WTC11 (cell line): ENCODE results near the gene RADIL. TPM values are rescaled to one million over a fixed set of nuclear protein-coding genes. Genes with fewer than 3 reads are reported as not detected.

Source experiments
- ATAC-seq: fragments of 200-7000 bp; cut with Tn5 transposase; 2 replicates; pipeline ENCODE4 v1.10.0; 2021; ENCODE audit warnings: mild to moderate bottlenecking, moderate library complexity
- CTCF ChIA-PET: fragments of 300-600 bp; sonication (Branson Sonifier 250); formaldehyde crosslinking; loops from one replicate; lab custom pipeline; 2021; ENCODE audit warnings: antibody characterized with exemption; lab: Charles Lee
- POLR2A ChIA-PET: fragments of 350-600 bp; sonication (Branson Sonifier 250); formaldehyde crosslinking; loops from one replicate; lab custom pipeline; 2021; ENCODE audit warnings: antibody characterized with exemption; lab: Charles Lee
- DNase-seq: peaks from one replicate; pipeline ENCODE4 v3.0.0; 2021; ENCODE audit warnings: low spot score
- H3K27ac Mint-ChIP-seq: 2 replicates; pipeline ENCODE4 v1.8.0; 2021; ENCODE audit warnings: mixed read lengths
- H3K27me3 Mint-ChIP-seq: 2 replicates; pipeline ENCODE4 v1.8.0; 2021; ENCODE audit warnings: low read depth, mild to moderate bottlenecking, moderate library complexity, mixed read lengths
- H3K36me3 Mint-ChIP-seq: 2 replicates; pipeline ENCODE4 v1.8.0; 2021; ENCODE audit warnings: mixed read lengths
- H3K4me1 Mint-ChIP-seq: 2 replicates; pipeline ENCODE4 v1.8.0; 2022; ENCODE audit warnings: mixed read lengths
- H3K4me3 Mint-ChIP-seq: 2 replicates; pipeline ENCODE4 v1.8.0; 2021; ENCODE audit warnings: mild to moderate bottlenecking, moderate library complexity, mixed read lengths
- H3K9me3 Mint-ChIP-seq: 2 replicates; pipeline ENCODE4 v1.8.0; 2021; ENCODE audit warnings: mixed read lengths
- AR ChIP-seq: fragments of 250-450 bp; sonication (Bioruptor Pico); IDR thresholded peaks from 2 replicates; pipeline ENCODE4 v1.9.0; 2021; ENCODE audit warnings: mild to moderate bottlenecking
- ESRRA ChIP-seq: sonication (generic); formaldehyde crosslinking; IDR thresholded peaks from 2 replicates; pipeline ENCODE4 v1.8.1; 2022; ENCODE audit warnings: mild to moderate bottlenecking, missing genetic modification reagents, borderline replicate concordance
- GABPB1 ChIP-seq: sonication (generic); formaldehyde crosslinking; IDR thresholded peaks from 2 replicates; pipeline ENCODE4 v1.8.1; 2023; ENCODE audit warnings: mild to moderate bottlenecking, missing genetic modification reagents
- JUN ChIP-seq: sonication (generic); formaldehyde crosslinking; IDR thresholded peaks from 2 replicates; pipeline ENCODE4 v1.8.0; 2023; ENCODE audit warnings: mild to moderate bottlenecking, missing genetic modification reagents
- KAT7 ChIP-seq: sonication (generic); formaldehyde crosslinking; IDR thresholded peaks from 2 replicates; pipeline ENCODE4 v1.8.1; 2023; ENCODE audit warnings: missing genetic modification reagents, mild to moderate bottlenecking, borderline replicate concordance
- PREB ChIP-seq: sonication (generic); formaldehyde crosslinking; IDR thresholded peaks from 2 replicates; pipeline ENCODE4 v1.8.1; 2022; ENCODE audit warnings: mild to moderate bottlenecking, missing genetic modification reagents, moderate library complexity, borderline replicate concordance
- RELA ChIP-seq: sonication (generic); formaldehyde crosslinking; IDR thresholded peaks from 2 replicates; pipeline ENCODE4 v1.8.1; 2022; ENCODE audit warnings: missing genetic modification reagents, mild to moderate bottlenecking, borderline replicate concordance
- RORB ChIP-seq: fragments of 250-450 bp; sonication (Bioruptor Pico); IDR thresholded peaks from 2 replicates; pipeline ENCODE4 v1.9.0; 2021; ENCODE audit warnings: mild to moderate bottlenecking
- SOX15 ChIP-seq: fragments of 250-450 bp; sonication (Bioruptor Pico); IDR thresholded peaks from 2 replicates; pipeline ENCODE4 v1.9.0; 2021; ENCODE audit warnings: mild to moderate bottlenecking
- USF1 ChIP-seq: sonication (generic); formaldehyde crosslinking; IDR thresholded peaks from 2 replicates; pipeline ENCODE4 v1.8.0; 2022; ENCODE audit warnings: mild to moderate bottlenecking, missing genetic modification reagents
- ZNF219 ChIP-seq: sonication (generic); formaldehyde crosslinking; IDR thresholded peaks from 2 replicates; pipeline ENCODE4 v1.8.0; 2023; ENCODE audit warnings: missing genetic modification reagents, mild to moderate bottlenecking, borderline replicate concordance
- ZNF281 ChIP-seq: sonication (generic); formaldehyde crosslinking; IDR thresholded peaks from 2 replicates; pipeline ENCODE4 v1.8.0; 2023; ENCODE audit warnings: mild to moderate bottlenecking, missing genetic modification reagents
- ZNF396 ChIP-seq: fragments of 250-450 bp; sonication (Bioruptor Pico); IDR thresholded peaks from 2 replicates; pipeline ENCODE4 v1.8.0; 2021; ENCODE audit warnings: mild to moderate bottlenecking, moderate library complexity, borderline replicate concordance
- ZNF423 ChIP-seq: fragments of 250-450 bp; sonication (Bioruptor Pico); IDR thresholded peaks from 2 replicates; pipeline ENCODE4 v2.1.2; 2022; ENCODE audit warnings: mild to moderate bottlenecking, moderate library complexity
- total RNA-seq: library from RNA; stranded (reverse); gene quantifications from 3 replicates; pipeline ENCODE4 v1.2.3, GENCODE V29; 2021
- TF ChIP-seq, protein P1 (sequence below): sonication (generic); formaldehyde crosslinking; IDR thresholded peaks from 2 replicates; pipeline ENCODE4 v1.8.1; 2022; ENCODE audit warnings: low read depth, mild to moderate bottlenecking, moderate library complexity, missing genetic modification reagents, borderline replicate concordance
- TF ChIP-seq, protein P2 (sequence below): sonication (generic); formaldehyde crosslinking; IDR thresholded peaks from 2 replicates; pipeline ENCODE4 v1.8.1; 2023; ENCODE audit warnings: mild to moderate bottlenecking, moderate library complexity, missing genetic modification reagents
- TF ChIP-seq, protein P3 (sequence below): sonication (generic); formaldehyde crosslinking; IDR thresholded peaks from 2 replicates; pipeline ENCODE4 v1.8.0; 2022; ENCODE audit warnings: mild to moderate bottlenecking, missing genetic modification reagents
- TF ChIP-seq, protein P4 (sequence below): fragments of 250-450 bp; sonication (Bioruptor Pico); IDR thresholded peaks from 2 replicates; pipeline ENCODE4 v1.9.0; 2021; ENCODE audit warnings: moderate library complexity, mild to moderate bottlenecking, inconsistent platforms, borderline replicate concordance

RADIL gene
- total RNA-seq, 1 experiment from 2014 or later: 11.1 TPM

GRCh38 chr7:4895766-4896165 is 12.2 kb upstream of the RADIL start (continued):
- no peak for TF ChIP-seq ZNF396 (CRISPR knock-in tag)
- no peak for TF ChIP-seq KAT7

GRCh38 chr7:4894482-4894881 is 11.0 kb upstream of the RADIL start:
- Mint-ChIP-seq H3K27ac (no peak overlapping the region), H3K27me3 (peaks cover 4% of the 10 kb centered on the region), H3K36me3 (no peaks in the 10 kb centered on the region), H3K4me3 (no peak overlapping the region), H3K4me1 (peaks cover 12% of the 10 kb centered on the region), H3K9me3 (peaks cover 10% of the 10 kb centered on the region)
- DNase-seq (peak; percentile 22), ATAC-seq (peak; percentile 52; the same call in 1 of the 2 replicates)
- POLR2A ChIA-PET: no interaction called here
- TF ChIP-seq USF1 (CRISPR knock-in tag) (no peak), GABPB1 (CRISPR knock-in tag) (no peak)
- TF ChIP-seq, protein P1, sequence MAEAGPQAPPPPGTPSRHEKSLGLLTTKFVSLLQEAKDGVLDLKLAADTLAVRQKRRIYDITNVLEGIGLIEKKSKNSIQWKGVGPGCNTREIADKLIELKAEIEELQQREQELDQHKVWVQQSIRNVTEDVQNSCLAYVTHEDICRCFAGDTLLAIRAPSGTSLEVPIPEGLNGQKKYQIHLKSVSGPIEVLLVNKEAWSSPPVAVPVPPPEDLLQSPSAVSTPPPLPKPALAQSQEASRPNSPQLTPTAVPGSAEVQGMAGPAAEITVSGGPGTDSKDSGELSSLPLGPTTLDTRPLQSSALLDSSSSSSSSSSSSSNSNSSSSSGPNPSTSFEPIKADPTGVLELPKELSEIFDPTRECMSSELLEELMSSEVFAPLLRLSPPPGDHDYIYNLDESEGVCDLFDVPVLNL (CRISPR knock-in tag): no peak
- CTCF ChIA-PET: interaction anchor here (1.7 to 4.3 kb wide), 2 partner anchors 11 to 80 kb away, joined by 6 to 21 read pairs; partner anchors contain the start of gene RADIL

- CTCF ChIA-PET: interaction anchor here (1.7 to 4.3 kb wide), 2 partner anchors 10 to 80 kb away, joined by 6 to 21 read pairs; partner anchors contain the start of gene RADIL
- POLR2A ChIA-PET: no interaction called here
- H3K4me3 Mint-ChIP-seq: no peak overlapping the region
- H3K36me3 Mint-ChIP-seq: no peaks in the 10 kb centered on the region
- no peak for ATAC-seq
- peaks cover 10% of the 10 kb centered on the region for H3K9me3 Mint-ChIP-seq
- peaks cover 4% of the 10 kb centered on the region for H3K27me3 Mint-ChIP-seq
- no peak for DNase-seq
- H3K27ac Mint-ChIP-seq: no peak overlapping the region
- peaks cover 12% of the 10 kb centered on the region for H3K4me1 Mint-ChIP-seq
- TF ChIP-seq, protein P2, sequence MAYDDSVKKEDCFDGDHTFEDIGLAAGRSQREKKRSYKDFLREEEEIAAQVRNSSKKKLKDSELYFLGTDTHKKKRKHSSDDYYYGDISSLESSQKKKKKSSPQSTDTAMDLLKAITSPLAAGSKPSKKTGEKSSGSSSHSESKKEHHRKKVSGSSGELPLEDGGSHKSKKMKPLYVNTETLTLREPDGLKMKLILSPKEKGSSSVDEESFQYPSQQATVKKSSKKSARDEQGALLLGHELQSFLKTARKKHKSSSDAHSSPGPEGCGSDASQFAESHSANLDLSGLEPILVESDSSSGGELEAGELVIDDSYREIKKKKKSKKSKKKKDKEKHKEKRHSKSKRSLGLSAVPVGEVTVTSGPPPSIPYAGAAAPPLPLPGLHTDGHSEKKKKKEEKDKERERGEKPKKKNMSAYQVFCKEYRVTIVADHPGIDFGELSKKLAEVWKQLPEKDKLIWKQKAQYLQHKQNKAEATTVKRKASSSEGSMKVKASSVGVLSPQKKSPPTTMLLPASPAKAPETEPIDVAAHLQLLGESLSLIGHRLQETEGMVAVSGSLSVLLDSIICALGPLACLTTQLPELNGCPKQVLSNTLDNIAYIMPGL (CRISPR knock-in tag): no peak
- TF ChIP-seq AR: no peak
- no peak for TF ChIP-seq ZNF281 (CRISPR knock-in tag)
- no peak for TF ChIP-seq RELA (CRISPR knock-in tag)
- no peak for TF ChIP-seq ESRRA (CRISPR knock-in tag)
- TF ChIP-seq, protein P3, sequence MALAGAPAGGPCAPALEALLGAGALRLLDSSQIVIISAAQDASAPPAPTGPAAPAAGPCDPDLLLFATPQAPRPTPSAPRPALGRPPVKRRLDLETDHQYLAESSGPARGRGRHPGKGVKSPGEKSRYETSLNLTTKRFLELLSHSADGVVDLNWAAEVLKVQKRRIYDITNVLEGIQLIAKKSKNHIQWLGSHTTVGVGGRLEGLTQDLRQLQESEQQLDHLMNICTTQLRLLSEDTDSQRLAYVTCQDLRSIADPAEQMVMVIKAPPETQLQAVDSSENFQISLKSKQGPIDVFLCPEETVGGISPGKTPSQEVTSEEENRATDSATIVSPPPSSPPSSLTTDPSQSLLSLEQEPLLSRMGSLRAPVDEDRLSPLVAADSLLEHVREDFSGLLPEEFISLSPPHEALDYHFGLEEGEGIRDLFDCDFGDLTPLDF (CRISPR knock-in tag): no peak
- TF ChIP-seq, protein P4, sequence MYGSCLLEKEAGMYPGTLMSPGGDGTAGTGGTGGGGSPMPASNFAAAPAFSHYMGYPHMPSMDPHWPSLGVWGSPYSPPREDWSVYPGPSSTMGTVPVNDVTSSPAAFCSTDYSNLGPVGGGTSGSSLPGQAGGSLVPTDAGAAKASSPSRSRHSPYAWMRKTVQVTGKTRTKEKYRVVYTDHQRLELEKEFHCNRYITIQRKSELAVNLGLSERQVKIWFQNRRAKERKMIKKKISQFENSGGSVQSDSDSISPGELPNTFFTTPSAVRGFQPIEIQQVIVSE (CRISPR knock-in tag): no peak
- TF ChIP-seq PREB (CRISPR knock-in tag): no peak
- TF ChIP-seq ZNF423 (CRISPR knock-in tag): no peak
- no peak for TF ChIP-seq RORB (CRISPR knock-in tag)
- no peak for TF ChIP-seq SOX15
- no peak for TF ChIP-seq JUN (CRISPR knock-in tag)
- TF ChIP-seq ZNF219: no peak
These were observed 10.5 kb upstream of the RADIL start for GRCh38 chr7:4893929-4894475.
